Suprapubic skin (tissue), 4 donors: ENCODE measurements around the gene HDAC11. TPM values are rescaled to one million over a fixed set of nuclear protein-coding genes. Genes with fewer than 3 reads are reported as not detected.

Source experiments
- DNase-seq, 2 donors: peaks; one replicate each; pipeline ENCODE4 v3.0.0-alpha.2; 2019; ENCODE audit warnings: low spot score in 2 of 2
- H3K27ac ChIP-seq: fragments of 200-600 bp; sonication (generic); one replicate; pipeline ENCODE4 v1.5.1; 2019
- H3K27me3 ChIP-seq: fragments of 200-600 bp; sonication (generic); one replicate; pipeline ENCODE4 v1.5.1; 2019
- H3K36me3 ChIP-seq: fragments of 200-600 bp; sonication (generic); one replicate; pipeline ENCODE4 v1.5.1; 2019
- H3K4me1 ChIP-seq: fragments of 200-600 bp; sonication (generic); one replicate; pipeline ENCODE4 v1.5.1; 2019
- H3K4me3 ChIP-seq: fragments of 200-600 bp; sonication (generic); one replicate; pipeline ENCODE4 v1.5.1; 2019; ENCODE audit warnings: mild to moderate bottlenecking
- H3K9me3 ChIP-seq: fragments of 200-600 bp; sonication (generic); one replicate; pipeline ENCODE4 v1.5.1; 2019
- CTCF ChIP-seq, 2 donors: fragments of 200-600 bp in 1 of 2; fragments of 450-650 bp in 1 of 2; sonication (generic) in 1 of 2; IDR thresholded peaks; one replicate each; pipeline ENCODE4 v1.5.1; 2016 to 2019; ENCODE audit warnings: antibody characterized with exemption in 2 of 2, mild to moderate bottlenecking in 1 of 2, moderate library complexity in 1 of 2
- EP300 ChIP-seq: sonication (generic); formaldehyde crosslinking; IDR thresholded peaks from one replicate; pipeline ENCODE4 v1.6.1; 2017; ENCODE audit warnings: antibody characterized with exemption
- POLR2A ChIP-seq, 2 donors: fragments of 450-650 bp; IDR thresholded peaks; one replicate each; pipeline ENCODE4 v1.6.1; 2017; ENCODE audit warnings: antibody characterized with exemption in 2 of 2, mild to moderate bottlenecking in 2 of 2, moderate library complexity in 2 of 2
- POLR2AphosphoS5 ChIP-seq, 3 donors: sonication (generic); formaldehyde crosslinking; IDR thresholded peaks; one replicate each; pipeline ENCODE4 v1.6.1; 2017; ENCODE audit warnings: antibody characterized with exemption in 3 of 3
- WGBS: methylation state at CpG from one replicate; pipeline ENCODE4 v1.1.5; 2018; 5-methylcytosine and 5-hydroxymethylcytosine counted together
- total RNA-seq, 4 donors: library from RNA; depleted of rRNA; stranded (reverse); fragments of >200 nt; gene quantifications; one replicate each; pipeline ENCODE4 v1.1.0, GENCODE V29; 2016

Gene HDAC11
- total RNA-seq, 4 donors from 2014 or later = 16.7 to 28.3 (median 27.5) TPM

- H3K4me1 ChIP-seq = peaks cover 59% of the 10 kb centered on the region
- peak overlapping the region; percentile 1 for H3K4me3 ChIP-seq
- 49% methylated on average over 5 of the region's 12 CpGs for WGBS
- peaks cover 7% of the 10 kb centered on the region for H3K27me3 ChIP-seq
- H3K9me3 ChIP-seq = no peaks in the 10 kb centered on the region
- DNase-seq = no peak
- TF ChIP-seq EP300 = no peak
- TF ChIP-seq POLR2AphosphoS5 (IDR thresholded peaks at IDR 0.05) = no peak
- TF ChIP-seq POLR2A (IDR thresholded peaks at IDR 0.05) = no peak
- no peak for TF ChIP-seq CTCF (IDR thresholded peaks at IDR 0.05)
- H3K27ac ChIP-seq = peak overlapping the region; percentile 65
- H3K36me3 ChIP-seq = no peaks in the 10 kb centered on the region
Observed at GRCh38 chr3:13553686-13554085, 73.6 kb downstream of the HDAC11 start.

- no peak for TF ChIP-seq CTCF (IDR thresholded peaks at IDR 0.05)
- Histone ChIP-seq H3K4me3 (no peak overlapping the region), H3K4me1 (peaks cover 56% of the 10 kb centered on the region), H3K27me3 (no peaks in the 10 kb centered on the region), H3K27ac (peak overlapping the region; percentile 7), H3K36me3 (no peaks in the 10 kb centered on the region), H3K9me3 (no peaks in the 10 kb centered on the region)
- WGBS = 64% methylated on average over 4 of the region's 11 CpGs
- DNase-seq = no peak
Observed at GRCh38 chr3:13555753-13556152, 75.6 kb downstream of the HDAC11 start.

Other genes starting within 250 kb of the HDAC11 start
- gene NUP210, start 60.0 kb upstream of the HDAC11 start, total RNA-seq = 10 to 100 TPM in 1 of 4 donors, 1 to 10 TPM in 3; 3.1 to 15.4 (median 5.0) TPM
- 10 to 100 TPM; 25.3 to 93.8 (median 47.6) TPM for gene FBLN2, start 68.8 kb downstream of the HDAC11 start, total RNA-seq